ENCODE results near the gene MRPL1. TPM values are rescaled to one million over a fixed set of nuclear protein-coding genes. Genes with fewer than 3 reads are reported as not detected.

Gene MRPL1
- total and polyA plus RNA-seq, 2 of the 13 experiments (the other 11 are each of a cell fraction or from before 2014, with no cell fraction given) = 23.3 to 61.5 TPM

- Histone ChIP-seq H3K9me3 (ENCODE audit: low read length) (no peaks in the 10 kb centered on the region), H3K9ac (ENCODE audit: insufficient read depth, low read depth, low read length) (no peak overlapping the region), H3K4me1 (ENCODE audit: insufficient read depth, low read length) (peaks cover 13% of the 10 kb centered on the region), H4K20me1 (ENCODE audit: insufficient read depth, low read length) (no peaks in the 10 kb centered on the region), H3K4me2 (ENCODE audit: low read depth, low read length) (peak overlapping the region; percentile 90; the same call in 1 of the 2 replicates), H2AFZ (ENCODE audit: low read length) (no peak overlapping the region), H3K27ac (ENCODE audit: extremely low read length, insufficient read depth, low read length) (no peak overlapping the region), H3K36me3 (replicated peaks in 1 of 2; ENCODE audit: control insufficient read depth in 1 of 2, insufficient read depth in 2 of 2, low read length in 2 of 2) (no peaks in the 10 kb centered on the region), H3K4me3 (replicated peaks in 1 of 3; ENCODE audit: insufficient read depth in 1 of 3, low read depth in 2 of 3, low read length in 3 of 3) (peak overlapping the region in 1 of 3 experiments; percentile 94; a peak in 1 of 6 replicates), H3K27me3 (ENCODE audit: control insufficient read depth in 1 of 2, insufficient read depth in 2 of 2, low read length in 2 of 2) (peaks cover 0 to 3% of the 10 kb centered on the region in 2 experiments; a peak in 1 of 5 replicates), H3K79me2 (ENCODE audit: insufficient read depth, low read length) (peaks cover 23% of the 10 kb centered on the region)
- intact Hi-C loops (cut with micrococcal nuclease; ENCODE audit: unreplicated experiment) = no loop called here
- FAIRE-seq = no peak
- no peak for TF ChIP-seq TFE3 (CRISPR knock-in tag; IDR thresholded peaks at IDR 0.05)
- TF ChIP-seq PHF21A (CRISPR knock-in tag; IDR thresholded peaks at IDR 0.05) = no peak
- no peak for TF ChIP-seq STAT6 (CRISPR knock-in tag; IDR thresholded peaks at IDR 0.05; ENCODE audit: borderline replicate concordance)
- TF ChIP-seq PHF8 (CRISPR knock-in tag; IDR thresholded peaks at IDR 0.05) = no peak
- TF ChIP-seq JUND (CRISPR knock-in tag; IDR thresholded peaks at IDR 0.05) = no peak
- no peak for TF ChIP-seq ZNF354B (CRISPR knock-in tag; IDR thresholded peaks at IDR 0.05)
- no peak for TF ChIP-seq SNAPC4 (CRISPR knock-in tag; IDR thresholded peaks at IDR 0.05)
- POLR2A ChIA-PET = no interaction called here
- no TSS peak for BruUV-seq (replicated peaks)
- in situ Hi-C loops (cut with HindIII; ENCODE audit: extremely low pct_ligation_motif_present, low pct_unique_long_range_greater_than_20kb) = no loop called here
- DNase-seq (ENCODE audit: low spot score) = no peak
- no peak for ATAC-seq
- CTCF ChIA-PET (ENCODE audit: low intra/inter-chr PET ratio, low total read pairs) = no interaction called here
- WGBS (ENCODE audit: low lambda C conversion rate) = 9% methylated on average over 1 of the region's 1 CpG
Measured at GRCh38 chr4:77821775-77822174, 40.9 kb upstream of the MRPL1 start.
